ENCODE data around the gene C2CD4D.

C2CD4D gene

DNA sequence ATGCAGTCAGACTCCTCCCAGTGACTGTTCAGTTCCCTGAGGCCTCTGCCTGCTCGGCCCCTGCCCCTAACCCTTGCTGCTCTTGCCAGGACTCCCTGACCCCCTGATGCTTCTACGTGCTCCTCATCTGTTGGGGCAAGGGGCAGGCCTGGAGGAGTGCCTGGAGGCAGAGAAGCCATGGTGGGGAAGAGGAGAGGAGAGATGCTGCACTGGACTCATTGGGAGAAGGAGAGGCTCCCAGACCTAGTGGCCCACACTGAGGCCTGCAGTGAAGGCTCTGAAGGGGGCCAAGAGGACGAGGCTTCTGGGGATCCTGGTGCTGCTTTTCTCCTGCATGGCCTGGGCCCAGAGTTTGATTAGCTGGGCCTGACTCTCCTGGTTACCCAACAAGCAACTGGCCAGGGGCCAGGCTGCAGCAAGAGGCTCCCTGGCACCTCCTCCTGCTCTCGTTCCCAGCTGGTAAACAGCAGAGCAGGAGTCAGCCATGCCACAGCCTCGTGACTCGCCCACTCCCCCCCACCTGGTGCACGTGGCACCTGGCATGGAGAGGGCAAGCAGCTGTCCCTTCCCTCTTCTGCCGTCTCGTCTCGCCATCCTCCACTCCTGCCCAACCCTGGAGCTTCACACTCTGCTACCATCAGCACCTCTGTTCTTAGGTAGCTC, 7.2 kb downstream of the C2CD4D start:
- DNase-seq: no peak

DNA sequence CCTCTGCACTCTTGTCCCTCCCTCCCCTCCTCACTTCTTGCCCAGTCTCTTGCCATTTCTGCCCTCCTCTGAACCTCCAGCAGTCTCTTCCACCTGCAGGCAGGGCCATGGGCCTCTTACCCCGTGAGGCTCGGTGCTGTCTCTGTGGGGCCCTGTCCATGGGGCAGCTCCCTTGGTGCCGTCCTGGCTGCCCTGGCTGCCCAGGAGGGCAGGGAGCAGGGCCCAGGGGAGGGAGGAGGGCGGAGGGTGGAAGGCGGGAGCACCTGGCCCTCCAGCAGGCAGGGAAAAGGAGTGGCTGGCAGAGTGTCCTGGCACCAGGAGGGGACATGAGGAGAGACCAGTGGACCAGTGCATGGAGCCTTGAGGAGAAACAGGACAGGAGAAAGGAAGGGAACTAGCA, 8.0 kb downstream of the C2CD4D start, which contains the start of gene RORC:
RORC (minus strand) TSS at position 198 of the 400 bp plus-strand sequence; CDS start at position 160, 38 bp downstream.
- DNase-seq: no peak

DNA sequence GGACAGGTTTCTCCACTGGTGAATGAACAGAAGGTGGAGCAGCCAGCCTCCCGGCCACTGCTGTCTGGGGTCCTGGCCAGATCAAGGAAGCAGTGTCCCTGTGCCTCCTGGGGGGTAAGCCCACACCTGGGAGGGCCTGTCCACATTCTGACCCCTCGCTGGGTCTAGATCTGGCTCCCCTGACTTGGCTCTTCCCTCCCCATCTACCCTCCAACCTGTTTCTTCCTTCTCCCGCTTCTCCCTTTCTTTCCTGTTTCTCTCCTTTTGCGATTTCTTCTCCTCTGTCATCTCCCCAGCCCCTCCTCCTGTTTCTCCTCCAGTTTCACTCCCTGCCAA, 8.4 kb downstream of the C2CD4D start:
- DNase-seq: no peak

DNA sequence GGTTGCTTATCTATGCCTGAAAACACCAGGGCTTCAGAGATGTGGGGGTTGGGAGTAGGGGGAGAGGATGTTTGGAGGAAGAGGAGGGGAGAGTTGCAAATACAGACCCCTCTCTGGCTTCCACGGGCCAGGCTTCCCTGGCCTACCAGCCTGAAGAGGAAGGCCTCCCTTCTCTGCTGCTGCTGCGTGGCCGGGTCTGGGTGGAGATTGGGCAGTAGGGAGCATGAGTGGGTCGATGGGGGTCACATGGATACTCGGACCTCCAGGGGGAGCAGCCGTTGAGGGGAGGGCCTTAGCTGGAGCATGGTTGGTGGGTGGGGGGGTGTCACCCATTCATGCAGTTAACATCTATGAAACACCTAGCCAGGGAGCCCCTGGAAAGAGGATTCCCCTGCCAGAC, 9.6 kb downstream of the C2CD4D start:
- no peak for DNase-seq

DNA sequence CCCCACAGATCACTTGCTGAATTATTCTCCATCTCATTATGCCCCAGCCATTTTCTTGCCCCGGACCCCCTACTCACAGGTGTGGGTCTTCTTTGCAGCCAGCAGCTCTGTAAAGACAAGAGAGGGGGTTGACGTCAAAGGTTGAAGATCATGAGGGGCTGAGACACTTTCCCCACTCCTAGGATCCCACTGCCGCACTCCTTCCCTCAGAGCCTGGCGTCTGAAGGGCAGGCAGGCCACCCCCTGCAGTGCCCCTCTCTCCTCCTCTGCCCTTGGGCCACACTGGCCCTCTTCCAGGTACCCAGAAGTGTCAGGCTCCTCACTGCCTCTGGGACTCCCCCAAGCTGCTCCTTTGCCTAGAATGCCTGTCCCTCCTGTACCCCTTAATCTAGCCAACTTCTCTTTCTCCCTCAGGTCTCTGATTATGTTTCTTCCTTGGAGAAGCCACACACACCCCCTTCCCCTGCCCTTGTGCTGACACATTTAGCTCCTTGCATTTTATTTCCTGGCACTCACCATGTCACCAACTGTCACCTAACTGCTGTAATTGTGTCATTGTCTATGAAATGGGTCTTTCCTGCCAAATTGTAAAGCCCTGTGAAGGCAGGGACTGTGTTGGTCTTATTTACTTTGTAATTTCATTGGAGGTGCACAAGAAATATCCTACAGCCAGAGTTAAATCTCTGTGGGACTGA, 10.1 kb downstream of the C2CD4D start:
- no peak for DNase-seq

DNA sequence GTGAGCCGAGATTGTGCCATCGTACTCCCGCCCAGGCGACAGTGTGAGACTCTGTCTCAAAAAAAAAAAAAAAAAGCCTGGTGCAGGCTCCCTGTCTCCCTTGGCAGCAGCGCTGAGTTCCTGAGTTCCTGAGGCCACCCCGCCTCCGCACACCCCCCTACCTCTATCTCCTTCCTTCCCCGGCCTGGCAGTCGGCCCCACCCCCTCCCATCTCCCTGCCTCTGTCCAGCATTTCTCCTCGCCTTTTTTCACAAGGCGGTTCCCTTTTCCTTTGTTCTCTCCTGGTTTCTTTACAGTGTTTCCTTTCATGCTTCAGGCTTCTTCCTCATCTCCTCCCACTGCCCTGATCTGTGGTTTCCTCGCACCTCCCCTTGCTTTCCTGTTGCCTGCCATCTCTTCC, 10.7 kb downstream of the C2CD4D start:
- no peak for DNase-seq

DNA sequence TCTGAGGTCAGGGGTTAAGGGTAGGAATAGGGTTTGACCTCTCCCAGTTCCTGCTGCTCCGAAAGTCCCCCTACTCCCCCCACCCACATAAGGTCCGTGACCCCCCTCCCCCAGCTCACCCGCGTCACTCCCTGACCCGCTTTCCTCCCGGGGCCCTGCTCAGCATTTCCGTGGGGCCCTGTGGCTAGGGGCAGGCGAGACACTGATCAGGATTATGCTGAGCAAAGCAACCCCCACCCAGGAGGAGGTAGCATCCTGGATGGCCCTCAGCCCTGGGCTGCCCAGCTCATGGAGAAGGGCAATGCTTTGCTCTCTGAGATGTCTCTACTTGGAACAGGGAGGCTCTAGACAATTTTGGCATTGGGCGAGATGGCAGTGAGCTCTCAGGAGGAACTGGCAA, 11.8 kb downstream of the C2CD4D start:
- DNase-seq: no peak

DNA sequence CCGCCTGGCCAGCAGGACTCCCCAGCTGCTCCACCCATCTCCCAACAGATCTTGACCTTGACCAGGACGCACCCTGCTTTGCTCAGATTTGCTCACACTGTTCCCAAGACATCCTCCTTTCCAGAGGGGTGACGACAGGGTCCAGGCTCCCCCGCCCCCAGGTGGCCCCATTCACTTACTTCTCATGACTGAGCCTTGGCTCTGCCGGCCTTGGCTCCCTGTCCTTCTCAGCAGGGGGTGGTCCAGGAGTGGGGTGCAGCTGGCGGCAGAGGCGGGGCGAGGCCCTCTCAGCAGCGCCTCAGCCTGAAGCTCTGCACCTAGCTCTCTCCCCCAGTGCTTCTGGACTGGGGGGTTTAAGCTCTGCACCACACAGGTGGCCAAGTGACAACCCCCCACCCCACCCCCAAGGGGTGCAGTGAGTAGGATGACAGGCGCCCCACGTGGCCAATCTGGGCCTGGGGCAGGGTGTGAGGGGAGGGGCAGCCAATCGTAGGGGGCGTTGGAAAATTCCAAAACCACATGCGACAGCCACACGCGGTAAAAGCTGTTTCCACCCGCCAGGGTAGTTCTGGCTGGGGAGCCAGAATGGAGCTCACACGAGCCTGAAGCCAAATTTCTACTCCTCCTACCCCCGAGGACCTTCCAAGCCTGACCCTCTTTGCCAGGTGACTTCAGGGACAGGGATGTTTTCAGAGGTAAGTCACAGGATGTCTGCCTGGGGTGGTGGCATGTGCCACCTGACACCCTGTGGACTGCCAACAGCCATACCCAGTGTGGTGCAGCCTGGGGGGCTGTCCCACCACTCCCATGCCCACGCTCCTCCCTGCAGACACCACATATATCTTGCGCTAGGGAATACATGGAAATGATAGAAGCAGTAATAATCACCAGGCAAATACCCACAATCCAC, 13.6 kb downstream of the C2CD4D start:
- no peak for DNase-seq

DNA sequence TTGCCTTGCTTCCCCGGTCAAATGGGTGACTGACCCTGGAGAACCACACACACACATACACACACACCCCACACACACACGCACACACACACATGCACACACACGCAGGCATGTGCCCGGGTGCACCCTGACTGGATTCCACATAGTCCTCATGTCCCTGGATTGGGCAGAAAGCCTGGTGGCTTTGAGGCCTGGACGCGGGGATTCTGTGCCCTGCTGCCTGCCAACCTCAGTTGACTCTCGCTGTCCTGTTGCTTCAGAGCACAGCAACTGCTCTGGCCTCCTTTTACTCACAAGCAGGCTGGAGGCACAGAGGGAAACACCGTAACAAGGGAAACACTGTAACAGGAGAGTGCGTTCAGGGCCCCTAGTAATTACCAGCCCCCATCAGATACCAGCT, 14.4 kb downstream of the C2CD4D start:
- no peak for DNase-seq

DNA sequence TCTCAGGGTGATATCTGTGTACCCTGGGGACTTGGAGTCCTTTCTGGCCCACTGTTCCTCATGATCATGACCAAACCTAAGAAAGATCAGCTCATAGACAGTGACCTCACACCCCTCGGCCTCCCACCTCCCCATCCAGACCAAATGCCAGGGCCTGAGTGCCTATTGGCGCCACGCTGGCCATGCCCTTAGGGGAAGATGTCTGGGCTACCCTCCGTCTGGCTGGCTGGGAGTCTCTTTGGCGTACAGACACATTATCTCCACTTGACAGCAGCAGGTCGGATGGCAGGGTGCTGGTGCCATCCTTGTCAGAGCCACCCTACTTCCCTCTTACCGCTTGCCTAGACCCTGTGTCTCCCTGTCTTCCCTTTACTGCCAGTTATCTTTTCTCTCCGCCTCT, 16.4 kb downstream of the C2CD4D start:
- DNase-seq: no peak

DNA sequence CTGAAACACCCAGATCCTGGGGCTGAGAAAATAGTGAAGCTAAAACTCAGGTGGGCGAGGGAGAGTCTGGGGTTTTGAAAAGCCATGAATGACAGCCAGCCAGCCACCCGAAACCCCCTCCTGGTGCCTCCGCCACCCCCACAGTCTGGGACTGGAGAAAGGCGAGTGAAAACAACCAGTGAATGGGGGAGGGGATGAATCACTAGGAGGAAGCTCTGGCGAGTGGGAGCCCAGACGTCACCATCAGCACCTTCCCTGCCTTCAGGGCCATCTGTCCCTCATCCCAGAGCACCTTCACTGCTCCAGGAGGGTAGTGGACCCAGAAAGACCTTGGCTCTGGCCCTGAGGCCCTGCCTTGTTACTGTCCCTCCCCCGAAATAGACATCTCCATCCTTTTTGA, 17.2 kb downstream of the C2CD4D start:
- DNase-seq: peak in 1 of 2 donors; percentile 42

DNA sequence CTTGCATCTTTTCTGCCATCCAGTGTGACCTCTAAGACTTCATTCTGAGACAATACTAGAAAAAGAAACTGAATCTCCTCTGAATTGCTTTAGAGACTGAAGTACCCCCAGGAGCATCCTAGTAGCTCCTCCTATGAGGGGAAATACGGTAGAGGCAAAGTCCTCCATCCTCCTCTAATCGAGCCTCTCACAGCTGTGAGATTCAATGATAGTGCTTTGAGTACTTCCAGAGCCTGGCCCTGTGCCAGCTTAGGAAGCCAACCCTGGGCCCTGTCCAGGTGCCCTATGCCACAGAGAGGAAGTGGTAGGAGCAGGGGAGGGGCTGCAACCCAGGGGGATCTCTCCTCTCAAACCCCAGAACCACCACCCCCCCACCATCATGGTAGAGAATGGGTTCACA, 18.7 kb downstream of the C2CD4D start:
- DNase-seq: no peak

DNA sequence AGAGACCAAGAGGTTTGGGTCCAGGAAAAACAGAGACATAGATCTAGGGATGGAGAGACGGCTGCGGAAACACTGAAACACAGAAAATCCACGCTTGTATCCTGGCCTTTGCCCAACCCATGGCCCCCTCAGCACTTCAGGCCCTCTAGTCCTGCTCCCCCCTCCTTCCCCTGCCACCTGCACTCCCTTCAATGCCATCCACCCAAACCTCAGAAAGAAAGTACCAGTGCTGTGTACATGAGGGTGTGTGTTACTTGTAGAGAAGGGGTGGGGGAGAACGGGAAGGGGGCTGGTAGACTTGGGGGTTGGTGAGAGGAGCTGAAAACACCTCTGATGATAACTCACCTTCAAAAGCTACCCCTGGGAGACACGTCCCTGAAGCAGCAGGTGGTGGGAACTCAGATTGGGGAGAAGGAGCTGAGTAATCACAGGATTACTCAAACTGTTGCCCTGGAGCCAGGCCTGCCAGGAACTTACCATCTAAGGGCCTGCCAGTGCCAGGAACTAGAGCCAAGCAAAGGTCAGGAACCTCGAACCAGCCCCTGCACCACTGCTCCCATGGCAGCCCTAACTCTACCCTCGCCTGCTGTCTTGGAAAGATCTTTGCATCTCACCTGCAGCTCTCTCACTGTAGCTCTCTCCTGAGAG, 19.5 kb downstream of the C2CD4D start:
- no peak for DNase-seq

DNA sequence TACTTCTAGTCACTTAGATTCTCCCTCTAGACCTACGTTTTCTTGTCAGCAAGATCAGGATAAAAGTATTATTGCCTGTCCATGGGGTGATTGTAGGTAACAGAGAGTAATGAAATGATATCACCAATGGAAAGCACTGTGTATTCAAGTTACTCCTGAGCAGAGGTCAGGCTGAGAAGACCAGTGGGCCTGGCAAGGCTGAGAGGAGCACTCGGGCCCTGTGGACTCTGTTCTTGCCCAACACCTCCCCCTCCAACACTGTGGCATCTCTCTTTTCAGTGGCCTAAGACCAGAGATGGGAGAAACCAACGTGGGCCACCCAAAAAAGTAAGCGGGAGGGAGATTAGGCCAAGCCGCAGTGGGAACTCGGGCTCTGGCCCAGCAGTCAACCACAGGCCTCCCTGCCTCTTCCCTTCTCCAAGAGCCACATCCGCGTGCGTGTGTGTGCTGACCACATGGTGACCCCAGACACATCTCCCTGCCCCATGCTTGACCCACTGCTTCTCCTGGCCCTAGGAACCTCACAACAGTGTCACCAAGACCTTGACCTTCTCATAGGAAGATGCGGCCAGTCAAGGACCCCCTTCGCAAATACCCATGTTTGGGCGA, 20.3 kb downstream of the C2CD4D start:
- no peak for DNase-seq

DNA sequence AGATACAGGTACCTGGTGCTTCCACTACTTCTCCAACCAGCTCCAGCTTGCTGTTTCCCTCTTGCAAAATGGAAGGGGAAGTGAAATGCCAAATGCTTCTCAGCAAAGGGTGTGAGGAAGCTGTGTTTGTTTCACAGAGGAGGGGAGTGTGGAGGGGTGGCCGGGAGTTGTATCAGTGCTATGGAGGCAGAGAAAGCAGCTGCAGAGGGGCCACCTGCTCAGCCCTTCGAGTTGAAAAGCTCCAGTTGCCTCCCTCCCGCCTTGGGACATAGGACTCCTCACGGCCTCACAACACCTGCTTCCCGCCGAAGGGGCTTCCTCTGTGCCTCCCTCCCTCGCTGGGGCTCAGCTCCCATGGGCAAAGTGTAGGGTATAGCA, 22.3 kb downstream of the C2CD4D start:
- no peak for DNase-seq

DNA sequence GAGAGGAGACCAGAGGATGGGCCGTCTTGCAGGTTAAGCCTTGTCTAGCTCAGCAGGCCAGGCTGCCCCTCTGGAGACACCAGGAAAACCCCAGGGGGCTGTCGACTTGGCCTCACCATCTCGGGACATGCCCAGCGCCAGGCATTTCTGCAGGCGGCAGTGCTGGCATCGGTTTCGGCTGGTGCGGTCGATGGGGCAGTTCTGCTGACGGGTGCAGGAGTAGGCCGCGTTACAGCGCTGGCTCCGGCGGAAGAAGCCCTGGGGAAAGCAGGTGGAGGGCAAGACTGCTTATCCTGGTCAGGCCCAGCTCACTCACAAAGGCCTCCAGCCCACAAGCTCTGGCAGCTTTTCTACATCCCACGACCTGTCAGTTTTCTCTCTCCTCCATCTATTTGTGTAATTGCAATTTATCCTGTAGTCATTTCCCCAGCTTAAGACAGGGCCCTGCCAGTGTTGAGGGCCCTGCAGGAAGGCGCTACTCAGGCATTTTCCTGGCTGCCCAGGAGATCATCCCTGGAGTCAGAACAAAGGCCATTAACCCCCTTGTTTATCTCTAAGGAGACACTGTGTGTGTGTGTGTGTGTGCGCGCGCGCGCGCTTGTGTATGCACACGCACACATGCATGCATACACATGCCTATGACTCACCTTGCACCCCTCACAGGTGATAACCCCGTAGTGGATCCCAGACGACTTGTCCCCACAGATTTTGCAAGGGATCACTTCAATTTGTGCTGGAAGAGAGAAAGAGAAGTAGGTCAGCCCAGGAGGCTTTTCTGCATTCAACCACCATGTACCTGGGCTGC, 22.9 kb downstream of the C2CD4D start:
- no peak for DNase-seq

DNA sequence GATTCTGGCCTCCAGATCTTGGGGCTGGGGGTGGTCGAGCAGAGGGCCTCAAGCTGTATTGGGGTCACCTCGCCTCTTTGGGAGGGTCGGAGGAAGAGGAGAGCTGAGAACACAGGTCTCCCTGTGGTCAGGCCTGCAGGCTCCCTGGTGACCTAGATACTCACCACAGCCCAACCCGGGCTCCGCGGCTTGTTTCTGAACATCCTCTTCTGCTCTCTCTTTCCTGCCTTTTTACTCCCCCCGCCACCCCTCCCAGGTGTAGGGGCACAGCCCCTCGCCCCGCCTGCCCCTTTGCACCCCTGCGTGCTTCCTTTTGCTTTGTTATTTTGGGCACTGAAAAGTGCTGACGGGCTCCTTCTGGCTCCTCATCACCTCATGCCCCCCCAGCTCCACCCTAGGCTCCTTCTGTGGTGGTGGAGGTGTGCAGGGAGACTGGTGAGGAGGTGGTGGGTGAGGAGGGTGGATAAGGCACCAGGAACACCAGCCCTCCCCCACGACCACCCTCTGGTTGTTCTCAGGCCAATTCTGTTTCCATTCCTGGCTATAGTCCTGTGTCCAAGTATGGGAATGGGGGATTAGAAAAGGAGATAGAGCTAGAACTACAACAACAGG, 23.8 kb downstream of the C2CD4D start:
- DNase-seq: no peak

DNA sequence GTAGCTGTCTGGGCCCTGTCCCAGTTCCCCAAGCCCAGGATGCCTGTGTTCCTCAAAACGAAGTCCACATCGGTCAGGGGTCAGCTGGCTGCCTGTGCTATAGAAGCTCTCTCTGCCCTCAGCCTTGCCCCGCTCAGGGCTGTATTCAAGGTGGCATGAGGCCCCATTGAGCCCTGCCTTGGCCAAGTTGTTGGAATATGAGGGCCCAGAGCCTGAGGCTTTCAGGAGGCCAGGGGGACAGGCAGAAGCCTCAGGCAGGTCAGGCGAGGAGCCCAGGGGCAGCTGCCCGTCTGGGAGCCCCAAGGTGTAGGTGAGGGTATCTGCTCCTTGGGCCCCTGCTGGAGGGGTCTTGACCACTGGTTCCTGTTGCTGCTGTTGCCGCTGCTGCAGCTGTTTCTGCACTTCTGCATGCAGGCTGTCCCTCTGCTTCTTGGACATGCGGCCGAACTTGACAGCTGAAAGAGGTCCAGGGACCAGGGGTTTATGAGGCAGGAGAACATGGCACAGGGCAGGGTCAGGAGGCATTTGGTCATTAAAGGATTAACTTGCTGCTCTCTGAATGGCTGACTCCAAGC, 24.6 kb downstream of the C2CD4D start:
- no peak for DNase-seq

DNA sequence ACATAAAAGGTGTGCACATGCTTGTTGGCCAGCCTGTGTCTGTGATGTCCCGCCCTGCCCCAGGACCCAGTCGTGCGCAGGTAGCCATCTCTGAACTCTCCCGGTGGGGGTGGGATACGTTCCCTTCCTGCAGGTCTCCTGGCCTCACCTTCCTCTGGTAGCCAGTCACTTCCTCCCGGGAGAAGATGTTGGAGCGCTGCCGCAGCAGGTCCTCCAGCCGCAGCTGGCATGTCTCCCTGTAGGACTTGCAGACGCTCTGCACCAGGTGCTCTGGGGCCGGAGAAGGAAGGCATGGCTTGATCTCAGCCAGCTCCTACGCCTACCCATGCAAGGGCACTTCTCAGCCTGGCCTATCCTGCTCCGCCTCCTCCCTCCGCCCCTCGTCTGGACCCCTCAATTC, 25.2 kb downstream of the C2CD4D start:
- no peak for DNase-seq

DNA sequence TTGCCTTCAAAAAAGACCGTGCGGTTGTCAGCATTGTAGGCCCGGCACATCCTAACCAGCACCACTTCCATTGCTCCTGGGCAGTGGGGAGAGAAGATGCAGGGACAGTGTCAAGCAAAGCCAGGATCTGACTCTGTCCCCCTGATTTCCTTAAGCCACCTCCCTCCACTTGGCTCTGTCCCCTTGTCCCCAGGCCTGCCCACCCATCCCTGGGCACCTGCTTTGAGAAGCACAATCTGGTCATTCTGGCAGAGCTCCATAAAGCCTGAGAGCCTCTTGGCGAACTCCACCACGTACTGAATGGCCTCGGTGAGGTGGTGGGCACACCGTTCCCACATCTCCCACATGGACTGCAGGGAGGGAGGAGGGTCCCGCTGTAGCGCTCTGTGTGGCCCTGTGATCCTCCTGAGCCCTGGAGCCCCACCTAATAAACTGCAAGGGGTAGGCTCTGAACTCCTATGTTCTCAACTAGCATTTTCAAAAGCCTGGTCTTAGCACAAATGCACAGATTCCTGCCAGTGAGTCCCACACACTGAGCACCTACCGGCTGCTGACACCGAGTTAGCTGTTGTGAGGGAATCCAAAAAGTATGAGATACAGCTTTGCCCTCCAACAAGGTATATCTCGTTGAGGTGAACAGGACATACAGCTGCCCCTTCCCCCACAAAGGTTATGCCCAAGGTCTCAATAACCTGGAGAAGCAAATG, 26.2 kb downstream of the C2CD4D start:
- DNase-seq: no peak

DNA sequence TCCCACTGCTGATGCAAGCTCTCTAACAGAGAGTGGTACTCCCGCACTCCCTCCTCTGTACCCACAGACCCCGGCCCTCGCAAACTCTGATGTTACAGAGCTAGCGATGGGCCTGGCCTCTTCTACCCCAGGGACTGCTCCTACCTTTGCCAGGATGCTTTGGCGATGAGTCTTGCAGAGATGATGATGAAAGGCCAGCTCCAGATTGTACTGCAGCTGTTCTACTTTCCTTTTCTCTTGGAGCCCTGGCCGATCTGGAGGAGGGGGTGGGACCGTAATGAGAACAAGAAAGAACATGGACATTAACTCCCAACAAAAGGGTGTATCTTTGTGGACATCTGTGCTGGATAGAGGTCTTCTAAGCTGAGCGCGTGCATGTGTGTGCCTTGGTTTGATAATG, 28.4 kb downstream of the C2CD4D start:
- DNase-seq: no peak

Data from stimulated activated CD4-positive, alpha-beta T cell treated with anti-CD3 and anti-CD28 coated beads, Interleukin-2, amount 100 ng/mL, for 48 hours (primary cell).